ENCODE measurements around the gene PRR35. TPM values are rescaled to one million over a fixed set of nuclear protein-coding genes. Genes with fewer than 3 reads are reported as not detected.

PRR35 gene
- total RNA-seq, 2 experiments from 2014 or later: not detected

- CTCF ChIA-PET: interaction anchor here (0.8 kb wide), 1 partner anchor 24 kb away, joined by 3 read pairs; no protein-coding TSS in a partner anchor
- peaks cover 3% of the 10 kb centered on the region for H3K36me3 Mint-ChIP-seq (ENCODE audit: low read depth)
- DNase-seq: no peak
- no peaks in the 10 kb centered on the region for H3K27me3 Mint-ChIP-seq (ENCODE audit: low read depth)
- H3K27ac Mint-ChIP-seq: no peak overlapping the region
- no peak overlapping the region for H3K4me3 Mint-ChIP-seq
- intact Hi-C loops (cut with micrococcal nuclease): loop anchor here (5.0 kb wide), 1 partner anchor 203 kb away; the partner anchor contains the start of gene PGAP6
- no peaks in the 10 kb centered on the region for H3K9me3 Mint-ChIP-seq
- H3K4me1 Mint-ChIP-seq (ENCODE audit: low read depth): peaks cover 9% of the 10 kb centered on the region
Measured at GRCh38 chr16:585351-585750, 25.2 kb downstream of the PRR35 start.

- H3K36me3 Mint-ChIP-seq (ENCODE audit: low read depth): peaks cover 3% of the 10 kb centered on the region
- peaks cover 16% of the 10 kb centered on the region for H3K4me1 Mint-ChIP-seq (ENCODE audit: low read depth)
- H3K4me3 Mint-ChIP-seq: peak overlapping the region; percentile 12
- H3K27ac Mint-ChIP-seq: no peak overlapping the region
- H3K27me3 Mint-ChIP-seq (ENCODE audit: low read depth): no peaks in the 10 kb centered on the region
- no peaks in the 10 kb centered on the region for H3K9me3 Mint-ChIP-seq
- intact Hi-C loops (cut with micrococcal nuclease): loop anchor here (5.0 kb wide), 1 partner anchor 204 kb away; the partner anchor contains the start of gene PGAP6
- DNase-seq: no peak
- CTCF ChIA-PET: no interaction called here
Measured at GRCh38 chr16:586047-586644, 26.0 kb downstream of the PRR35 start.

- peak overlapping the region; percentile 95 for H3K27ac Mint-ChIP-seq
Measured at GRCh38 chr16:586645-587590, 26.7 kb downstream of the PRR35 start.

GRCh38 chr16:588639-588888 lies 28.4 kb downstream of the PRR35 start:
- Mint-ChIP-seq H3K27me3 (ENCODE audit: low read depth) (no peaks in the 10 kb centered on the region), H3K27ac (peak overlapping the region; percentile 95)

More at GRCh38 chr16:586645-587590, 26.7 kb downstream of the PRR35 start:
- Mint-ChIP-seq H3K27me3 (ENCODE audit: low read depth) (no peaks in the 10 kb centered on the region), H3K4me1 (ENCODE audit: low read depth) (peaks cover 20% of the 10 kb centered on the region), H3K4me3 (peak overlapping the region; percentile 91), H3K9me3 (no peaks in the 10 kb centered on the region), H3K36me3 (ENCODE audit: low read depth) (peaks cover 3% of the 10 kb centered on the region)
- CTCF ChIA-PET: interaction anchor here (0.7 kb wide), 1 partner anchor 198 kb away, joined by 5 read pairs; no protein-coding TSS in a partner anchor
- DNase-seq: no peak
- intact Hi-C loops (cut with micrococcal nuclease): loop anchor here (5.0 kb wide), 1 partner anchor 205 kb away; the partner anchor contains the start of gene PGAP6

DNA sequence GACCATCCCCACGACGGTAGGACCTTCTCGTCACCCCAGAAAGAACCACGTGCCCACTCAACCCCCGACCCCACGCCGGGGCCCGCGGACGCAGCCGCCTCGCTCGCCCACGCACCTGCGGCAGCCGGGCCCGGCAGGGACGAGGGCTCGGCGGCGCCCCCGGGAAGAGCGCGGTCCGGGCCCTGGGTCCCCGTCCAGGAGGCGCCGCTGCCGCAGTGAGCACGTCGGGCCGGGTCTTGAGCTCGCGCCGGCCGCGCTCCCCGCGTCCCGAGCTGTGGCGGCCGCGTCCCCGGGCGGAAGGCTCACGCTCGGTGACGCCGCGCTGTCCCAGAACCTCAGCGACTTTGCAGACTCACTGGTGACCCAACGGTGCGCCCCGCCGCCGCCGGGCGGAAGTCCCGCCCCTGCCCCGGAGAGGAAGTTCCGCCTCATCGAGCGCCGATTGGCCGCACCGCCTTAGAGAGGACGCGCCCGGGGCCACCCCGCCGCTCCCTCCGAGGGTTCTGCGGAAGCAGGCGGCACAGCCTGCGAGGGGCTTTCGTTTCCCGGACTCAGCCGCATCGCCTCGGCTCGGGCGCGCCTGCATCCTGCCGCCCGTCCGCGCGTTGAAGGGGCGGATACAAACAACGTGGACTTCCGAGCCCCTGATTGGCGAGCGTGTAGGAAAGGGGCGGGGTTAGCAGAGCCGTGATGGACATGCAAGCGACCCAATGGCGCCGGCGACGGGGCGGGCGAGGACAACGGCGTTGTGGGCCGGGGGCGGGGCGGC lies 28.9 kb downstream of the PRR35 start:
- peak; percentile 98 for DNase-seq
- CTCF ChIA-PET: no interaction called here
- H3K36me3 Mint-ChIP-seq (ENCODE audit: low read depth): peaks cover 3% of the 10 kb centered on the region
- H3K27me3 Mint-ChIP-seq (ENCODE audit: low read depth): no peaks in the 10 kb centered on the region
- H3K4me3 Mint-ChIP-seq: peak overlapping the region; percentile 91
- peak overlapping the region; percentile 96 for H3K27ac Mint-ChIP-seq
- H3K9me3 Mint-ChIP-seq: no peaks in the 10 kb centered on the region
- peaks cover 28% of the 10 kb centered on the region for H3K4me1 Mint-ChIP-seq (ENCODE audit: low read depth)
- intact Hi-C loops (cut with micrococcal nuclease): loop anchor here (1.0 to 5.0 kb wide), 7 partner anchors 19 to 207 kb away; partner anchors contain the start of genes METTL26, NHLRC4, PGAP6 and STUB1

More at GRCh38 chr16:588639-588888, 28.4 kb downstream of the PRR35 start:
- H3K4me3 Mint-ChIP-seq: peak overlapping the region; percentile 91
- no peaks in the 10 kb centered on the region for H3K9me3 Mint-ChIP-seq
- CTCF ChIA-PET: no interaction called here
- peaks cover 26% of the 10 kb centered on the region for H3K4me1 Mint-ChIP-seq (ENCODE audit: low read depth)
- intact Hi-C loops (cut with micrococcal nuclease): loop anchor here (2.0 to 5.0 kb wide), 2 partner anchors 22 to 206 kb away; partner anchors contain the start of genes NHLRC4 and PGAP6
- DNase-seq: peak; percentile 63
- H3K36me3 Mint-ChIP-seq (ENCODE audit: low read depth): peaks cover 3% of the 10 kb centered on the region

- Mint-ChIP-seq H3K27me3 (ENCODE audit: low read depth) (no peaks in the 10 kb centered on the region), H3K36me3 (ENCODE audit: low read depth) (peaks cover 3% of the 10 kb centered on the region), H3K4me1 (ENCODE audit: low read depth) (peaks cover 29% of the 10 kb centered on the region), H3K9me3 (no peaks in the 10 kb centered on the region), H3K4me3 (peak within 1 kb of the TSS; percentile 85), H3K27ac (peak within 1 kb of the TSS; percentile 96)
- DNase-seq: peak; percentile 100
- CTCF ChIA-PET: interaction anchor here (1.0 kb wide), 1 partner anchor 20 kb away, joined by 4 read pairs; no protein-coding TSS in a partner anchor
- intact Hi-C loops (cut with micrococcal nuclease): loop anchor here (1.0 to 5.0 kb wide), 7 partner anchors 19 to 207 kb away; partner anchors contain the start of genes METTL26, NHLRC4, PGAP6 and STUB1
Measured at GRCh38 chr16:589658-590187, 29.5 kb downstream of the PRR35 start, which contains the start of gene RAB40C. Gene RAB40C (plus strand): TSS chr16:590066. CDS start chr16:590292, 226 bp downstream.

DNA sequence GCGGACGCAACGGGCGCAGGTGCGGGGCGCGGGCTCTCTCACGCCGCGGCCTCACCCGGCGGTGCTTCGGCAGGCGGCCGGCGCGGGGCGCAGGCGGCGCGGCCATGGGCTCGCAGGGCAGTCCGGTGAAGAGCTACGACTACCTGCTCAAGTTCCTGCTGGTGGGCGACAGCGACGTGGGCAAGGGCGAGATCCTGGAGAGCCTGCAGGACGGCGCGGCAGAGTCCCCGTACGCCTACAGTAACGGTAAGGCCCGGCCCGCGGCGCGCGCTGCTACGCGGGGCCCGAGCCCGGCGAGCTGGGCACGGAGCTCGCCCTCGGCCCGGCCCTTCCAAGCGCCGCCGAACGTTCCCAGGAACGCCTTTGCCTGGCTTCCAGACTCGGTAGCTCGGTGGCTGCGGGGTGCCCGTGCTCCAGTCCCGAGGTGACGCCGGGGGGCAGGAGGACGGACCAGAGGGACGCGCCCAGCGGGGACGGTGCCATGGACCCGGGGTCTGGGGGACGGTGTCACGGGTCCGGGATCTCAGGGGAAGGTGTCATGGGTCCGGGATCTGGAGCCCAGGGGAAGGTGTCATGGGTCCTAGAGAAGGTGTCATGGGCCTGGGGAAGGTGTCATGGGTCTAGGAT lies 30.1 kb downstream of the PRR35 start:
- peak overlapping the region; percentile 9 for H3K27ac Mint-ChIP-seq
- DNase-seq: peak; percentile 38
- H3K4me1 Mint-ChIP-seq (ENCODE audit: low read depth): peaks cover 29% of the 10 kb centered on the region
- intact Hi-C loops (cut with micrococcal nuclease): no loop called here
- CTCF ChIA-PET: interaction anchor here (0.8 to 1.0 kb wide), 2 partner anchors 20 to 33 kb away, joined by 3 to 4 read pairs; no protein-coding TSS in a partner anchor
- peaks cover 3% of the 10 kb centered on the region for H3K36me3 Mint-ChIP-seq (ENCODE audit: low read depth)
- H3K4me3 Mint-ChIP-seq: peak overlapping the region; percentile 77
- no peaks in the 10 kb centered on the region for H3K9me3 Mint-ChIP-seq
- no peaks in the 10 kb centered on the region for H3K27me3 Mint-ChIP-seq (ENCODE audit: low read depth)

- Mint-ChIP-seq H3K27ac (peak overlapping the region; percentile 9), H3K27me3 (ENCODE audit: low read depth) (no peaks in the 10 kb centered on the region), H3K4me3 (peak overlapping the region; percentile 77), H3K9me3 (no peaks in the 10 kb centered on the region), H3K36me3 (ENCODE audit: low read depth) (peaks cover 3% of the 10 kb centered on the region), H3K4me1 (ENCODE audit: low read depth) (peaks cover 29% of the 10 kb centered on the region)
- CTCF ChIA-PET: interaction anchor here (0.8 to 1.0 kb wide), 2 partner anchors 19 to 33 kb away, joined by 3 to 4 read pairs; no protein-coding TSS in a partner anchor
- no peak for DNase-seq
- intact Hi-C loops (cut with micrococcal nuclease): no loop called here
Measured at GRCh38 chr16:590815-591200, 30.6 kb downstream of the PRR35 start.

DNA sequence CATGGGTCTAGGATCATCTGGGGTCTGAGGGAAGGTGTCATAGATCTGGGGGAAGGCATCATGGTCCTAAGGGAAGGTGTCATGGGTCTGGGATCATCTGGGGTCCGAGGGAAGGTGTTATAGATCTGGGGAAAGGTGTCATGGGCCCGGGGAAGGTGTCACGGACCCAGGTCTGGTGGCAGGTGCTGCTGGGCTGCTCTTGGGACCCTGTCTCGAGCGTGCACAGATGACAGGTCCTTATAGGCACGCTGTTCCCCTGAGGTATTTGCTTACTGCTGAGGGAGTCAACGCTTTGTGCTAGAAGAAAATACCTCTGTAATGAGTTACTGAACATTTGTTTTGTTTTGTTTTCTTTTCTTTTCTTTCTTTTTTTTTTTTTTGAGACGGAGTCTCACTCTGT lies 31.0 kb downstream of the PRR35 start:
- no peaks in the 10 kb centered on the region for H3K27me3 Mint-ChIP-seq (ENCODE audit: low read depth)
- intact Hi-C loops (cut with micrococcal nuclease): no loop called here
- H3K4me1 Mint-ChIP-seq (ENCODE audit: low read depth): peaks cover 31% of the 10 kb centered on the region
- DNase-seq: no peak
- CTCF ChIA-PET: interaction anchor here (0.8 kb wide), 1 partner anchor 32 kb away, joined by 3 read pairs; no protein-coding TSS in a partner anchor
- peaks cover 3% of the 10 kb centered on the region for H3K36me3 Mint-ChIP-seq (ENCODE audit: low read depth)
- H3K4me3 Mint-ChIP-seq: peak overlapping the region; percentile 77
- H3K9me3 Mint-ChIP-seq: no peaks in the 10 kb centered on the region
- no peak overlapping the region for H3K27ac Mint-ChIP-seq

DNA sequence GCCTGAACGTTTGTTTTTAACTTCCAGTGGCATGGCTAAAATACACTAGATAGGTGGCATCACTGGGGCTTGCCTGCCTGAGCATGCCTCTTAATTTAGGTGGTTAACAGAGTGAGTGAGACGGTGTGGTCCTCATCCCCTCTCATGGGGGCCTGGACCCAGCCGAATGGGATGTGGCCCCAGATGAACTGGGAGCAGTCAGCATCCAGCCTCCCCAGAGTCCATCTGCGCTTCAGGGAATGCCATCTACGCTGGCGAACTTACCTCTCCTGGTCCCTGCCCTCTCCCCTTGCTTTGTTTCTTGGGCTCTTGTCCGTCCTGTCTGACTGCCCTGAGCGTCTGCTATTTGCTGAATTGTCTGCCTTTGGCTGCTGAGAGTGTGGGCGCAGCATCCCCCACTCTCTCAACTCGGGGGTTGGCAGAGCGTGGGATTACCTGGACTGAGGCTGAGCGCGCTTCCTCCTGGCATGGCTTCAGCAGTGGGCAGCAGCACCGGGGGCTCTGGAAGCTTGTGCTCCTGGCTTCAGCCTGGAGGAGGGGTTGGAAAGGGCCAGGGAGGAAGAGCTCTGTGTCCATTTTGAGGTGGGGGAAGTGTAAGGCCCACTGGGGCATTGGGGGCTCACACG lies 31.8 kb downstream of the PRR35 start:
- Mint-ChIP-seq H3K27ac (no peak overlapping the region), H3K36me3 (ENCODE audit: low read depth) (peaks cover 3% of the 10 kb centered on the region), H3K27me3 (ENCODE audit: low read depth) (no peaks in the 10 kb centered on the region), H3K4me3 (no peak overlapping the region), H3K4me1 (ENCODE audit: low read depth) (peaks cover 31% of the 10 kb centered on the region), H3K9me3 (no peaks in the 10 kb centered on the region)
- DNase-seq: no peak
- CTCF ChIA-PET: no interaction called here
- intact Hi-C loops (cut with micrococcal nuclease): no loop called here

All from activated naive CD4-positive, alpha-beta T cell treated with anti-CD3 and anti-CD28 coated beads for 36 hours (primary cell).